Activated CD8-positive, alpha-beta memory T cell treated with anti-CD3 and anti-CD28 coated beads, Interleukin-2, amount 50 U/mL, for 4 hours (primary cell): ENCODE measurements around the gene TAX1BP3.
A peak's percentile ranks its signal among the peaks of the same experiment; 100 is the strongest.

Experiments
- DNase-seq: peaks from one replicate; pipeline ENCODE4 v3.0.0-alpha.2; 2020

The TAX1BP3 gene

GRCh38 chr17:3685174-3685573 is 16.8 kb upstream of the TAX1BP3 start:
- DNase-seq: no peak

GRCh38 chr17:3683054-3683511 is 14.7 kb upstream of the TAX1BP3 start:
- DNase-seq: peak; percentile 59

- no peak for DNase-seq
Measured at GRCh38 chr17:3682033-3682432, 13.7 kb upstream of the TAX1BP3 start.

GRCh38 chr17:3681565-3681964 is 13.2 kb upstream of the TAX1BP3 start:
- no peak for DNase-seq

GRCh38 chr17:3681057-3681456 is 12.7 kb upstream of the TAX1BP3 start:
- DNase-seq: no peak

- no peak for DNase-seq
Measured at GRCh38 chr17:3679531-3680126, 11.3 kb upstream of the TAX1BP3 start.

GRCh38 chr17:3678821-3679530 is 10.6 kb upstream of the TAX1BP3 start:
- no peak for DNase-seq

GRCh38 chr17:3678095-3678820 is 9.9 kb upstream of the TAX1BP3 start:
- no peak for DNase-seq

GRCh38 chr17:3675886-3676285 is 7.5 kb upstream of the TAX1BP3 start:
- no peak for DNase-seq

GRCh38 chr17:3672571-3672970 is 4.2 kb upstream of the TAX1BP3 start:
- DNase-seq: no peak

- no peak for DNase-seq
Measured at GRCh38 chr17:3669548-3669947, 1.2 kb upstream of the TAX1BP3 start.

GRCh38 chr17:3669085-3669347 is 638 bp upstream of the TAX1BP3 start:
- no peak for DNase-seq

- DNase-seq: no peak
Measured at GRCh38 chr17:3667366-3668278, 756 bp downstream of the TAX1BP3 start.

GRCh38 chr17:3666516-3666915 is 1.9 kb downstream of the TAX1BP3 start:
- DNase-seq: no peak

GRCh38 chr17:3665834-3666233 is 2.5 kb downstream of the TAX1BP3 start:
- DNase-seq: no peak

GRCh38 chr17:3663102-3664011 is 5.0 kb downstream of the TAX1BP3 start:
- DNase-seq: no peak

GRCh38 chr17:3660311-3660891 is 8.0 kb downstream of the TAX1BP3 start:
- DNase-seq: no peak

- DNase-seq: no peak
Measured at GRCh38 chr17:3659541-3660111, 8.8 kb downstream of the TAX1BP3 start.

- DNase-seq: no peak
Measured at GRCh38 chr17:3658784-3659449, 9.5 kb downstream of the TAX1BP3 start.

- no peak for DNase-seq
Measured at GRCh38 chr17:3657874-3658783, 10.2 kb downstream of the TAX1BP3 start.
